Activated CD8-positive, alpha-beta T cell treated with anti-CD3 and anti-CD28 coated beads, Interleukin-2, amount 10 ng/mL, durations not matched to agents 7 days and 5 days (primary cell): ENCODE measurements around the gene GCNT3. TPM values are rescaled to one million over a fixed set of nuclear protein-coding genes. Genes with fewer than 3 reads are reported as not detected.

ENCODE experiments used
- ATAC-seq: fragments of 150-1000 bp; cut with Tn5 transposase; one replicate; pipeline ENCODE4 v1.10.0; 2021; ENCODE audit warnings: moderate library complexity
- CTCF ChIA-PET: fragments of 350-600 bp; sonication (Branson Sonifier 250); formaldehyde crosslinking; loops from one replicate; lab custom pipeline; 2021; ENCODE audit warnings: antibody characterized with exemption; lab: Charles Lee
- POLR2A ChIA-PET: fragments of 350-600 bp; sonication (Branson Sonifier 250); formaldehyde crosslinking; loops from one replicate; lab custom pipeline; 2021; ENCODE audit warnings: antibody characterized with exemption; lab: Charles Lee
- DNase-seq: peaks from one replicate; pipeline ENCODE4 v3.0.0-alpha.2; 2020
- H3K27ac Mint-ChIP-seq: one replicate; pipeline ENCODE4 v1.8.0; 2021; ENCODE audit warnings: mild to moderate bottlenecking, mixed read lengths
- H3K27me3 Mint-ChIP-seq: one replicate; pipeline ENCODE4 v1.8.0; 2021; ENCODE audit warnings: low read depth, mixed read lengths
- H3K36me3 Mint-ChIP-seq: one replicate; pipeline ENCODE4 v1.8.0; 2021; ENCODE audit warnings: low read depth, mixed read lengths
- H3K4me1 Mint-ChIP-seq: one replicate; pipeline ENCODE4 v1.8.0; 2021; ENCODE audit warnings: low read depth, mixed read lengths
- H3K4me3 Mint-ChIP-seq: one replicate; pipeline ENCODE4 v1.8.0; 2021; ENCODE audit warnings: mild to moderate bottlenecking, mixed read lengths
- H3K9me3 Mint-ChIP-seq: one replicate; pipeline ENCODE4 v1.8.0; 2022; ENCODE audit warnings: mixed read lengths; ENCODE audit not compliant: insufficient read depth
- total RNA-seq, 2 experiments: library from RNA; stranded (reverse); gene quantifications; one replicate each; pipeline ENCODE4 v1.2.3, GENCODE V29; 2021

The GCNT3 gene
- total RNA-seq, 2 experiments from 2014 or later, result not detected

GRCh38 chr15:59656897-59657634 is 45.5 kb downstream of the GCNT3 start, which contains the start of gene GTF2A2:
GTF2A2 (minus strand) TSS chr15:59657515; CDS start chr15:59652277, 5,238 bp downstream.
- H3K27ac Mint-ChIP-seq, result peak within 1 kb of the TSS; percentile 85
- H3K27me3 Mint-ChIP-seq, result no peaks in the 10 kb centered on the region
- H3K36me3 Mint-ChIP-seq, result peaks cover 32% of the 10 kb centered on the region
- ATAC-seq, result peak; percentile 99
- H3K9me3 Mint-ChIP-seq, result no peaks in the 10 kb centered on the region
- ChIA-PET POLR2A (interaction anchor here (0.6 to 2.5 kb wide), 7 partner anchors 8 to 1845 kb away, joined by 3 to 33 read pairs (median 3); partner anchors contain the start of gene BNIP2), CTCF (interaction anchor here (1.3 to 1.6 kb wide), 5 partner anchors 13 to 124 kb away, joined by 3 to 9 read pairs (median 4); partner anchors contain the start of gene BNIP2)
- peak within 1 kb of the TSS; percentile 12 for H3K4me3 Mint-ChIP-seq
- peak; percentile 98 for DNase-seq
- peaks cover 9% of the 10 kb centered on the region for H3K4me1 Mint-ChIP-seq

GRCh38 chr15:59657635-59658125 is 46.1 kb downstream of the GCNT3 start:
- no peak overlapping the region for H3K4me3 Mint-ChIP-seq
- peak overlapping the region; percentile 85 for H3K27ac Mint-ChIP-seq
- no peaks in the 10 kb centered on the region for H3K9me3 Mint-ChIP-seq

GRCh38 chr15:59659366-59659765 is 47.8 kb downstream of the GCNT3 start:
- H3K4me3 Mint-ChIP-seq, result no peak overlapping the region
- POLR2A ChIA-PET, result no interaction called here
- H3K27me3 Mint-ChIP-seq, result no peaks in the 10 kb centered on the region
- no peaks in the 10 kb centered on the region for H3K9me3 Mint-ChIP-seq
- DNase-seq (no peak), ATAC-seq (no peak)
- CTCF ChIA-PET, result no interaction called here
- H3K27ac Mint-ChIP-seq, result no peak overlapping the region
- H3K4me1 Mint-ChIP-seq, result peaks cover 6% of the 10 kb centered on the region
- peaks cover 43% of the 10 kb centered on the region for H3K36me3 Mint-ChIP-seq

More at GRCh38 chr15:59657635-59658125, 46.1 kb downstream of the GCNT3 start:
- Mint-ChIP-seq H3K27me3 (no peaks in the 10 kb centered on the region), H3K36me3 (peaks cover 36% of the 10 kb centered on the region), H3K4me1 (peaks cover 9% of the 10 kb centered on the region)
- ChIA-PET CTCF (interaction anchor here (1.3 to 1.6 kb wide), 4 partner anchors 13 to 125 kb away, joined by 4 to 9 read pairs (median 4); partner anchors contain the start of gene BNIP2), POLR2A (interaction anchor here (0.6 to 2.5 kb wide), 7 partner anchors 9 to 1845 kb away, joined by 3 to 33 read pairs (median 3); partner anchors contain the start of gene BNIP2)
- DNase-seq (no peak), ATAC-seq (peak; percentile 17)

GRCh38 chr15:59662260-59662659 is 50.7 kb downstream of the GCNT3 start:
- H3K27ac Mint-ChIP-seq, result no peak overlapping the region
- peaks cover 6% of the 10 kb centered on the region for H3K4me1 Mint-ChIP-seq
- H3K9me3 Mint-ChIP-seq, result no peaks in the 10 kb centered on the region
- no peak overlapping the region for H3K4me3 Mint-ChIP-seq
- DNase-seq (no peak), ATAC-seq (no peak)
- no peaks in the 10 kb centered on the region for H3K27me3 Mint-ChIP-seq
- peaks cover 43% of the 10 kb centered on the region for H3K36me3 Mint-ChIP-seq
- ChIA-PET POLR2A (interaction anchor here (1.3 kb wide), 1 partner anchor 27 kb away, joined by 6 read pairs; the partner anchor contains the start of gene BNIP2), CTCF (interaction anchor here (0.9 to 1.4 kb wide), 2 partner anchors 133 to 134 kb away, joined by 3 to 4 read pairs; no protein-coding TSS in a partner anchor)

- DNase-seq (no peak), ATAC-seq (no peak)
- Mint-ChIP-seq H3K4me1 (peaks cover 8% of the 10 kb centered on the region), H3K9me3 (no peaks in the 10 kb centered on the region), H3K36me3 (peaks cover 50% of the 10 kb centered on the region), H3K4me3 (no peak overlapping the region), H3K27me3 (no peaks in the 10 kb centered on the region), H3K27ac (no peak overlapping the region)
- POLR2A ChIA-PET, result no interaction called here
- CTCF ChIA-PET, result no interaction called here
Observed at GRCh38 chr15:59668556-59668955, 57.0 kb downstream of the GCNT3 start.

Other genes with a start within 250 kb of the GCNT3 start
- 100 to 1,000 TPM in 1 of 2 experiments, 10 to 100 TPM in 1; 90.4 to 101 TPM for gene MYO1E, start 238.9 kb upstream of the GCNT3 start, total RNA-seq
- gene FAM81A, start 173.6 kb upstream of the GCNT3 start, total RNA-seq, result 1 to 10 TPM; 4.6 to 4.7 TPM
- gene GTF2A2, start 45.7 kb downstream of the GCNT3 start, total RNA-seq, result 100 to 1,000 TPM; 123 to 127 TPM
- gene BNIP2, start 77.5 kb downstream of the GCNT3 start, total RNA-seq, result 10 to 100 TPM; 69.0 to 74.8 TPM